ENCODE measurements around the gene GNLY. TPM values are rescaled to one million over a fixed set of nuclear protein-coding genes. Genes with fewer than 3 reads are reported as not detected.

Gene GNLY
- total RNA-seq, 1 donor from 2014 or later: not detected

DNA sequence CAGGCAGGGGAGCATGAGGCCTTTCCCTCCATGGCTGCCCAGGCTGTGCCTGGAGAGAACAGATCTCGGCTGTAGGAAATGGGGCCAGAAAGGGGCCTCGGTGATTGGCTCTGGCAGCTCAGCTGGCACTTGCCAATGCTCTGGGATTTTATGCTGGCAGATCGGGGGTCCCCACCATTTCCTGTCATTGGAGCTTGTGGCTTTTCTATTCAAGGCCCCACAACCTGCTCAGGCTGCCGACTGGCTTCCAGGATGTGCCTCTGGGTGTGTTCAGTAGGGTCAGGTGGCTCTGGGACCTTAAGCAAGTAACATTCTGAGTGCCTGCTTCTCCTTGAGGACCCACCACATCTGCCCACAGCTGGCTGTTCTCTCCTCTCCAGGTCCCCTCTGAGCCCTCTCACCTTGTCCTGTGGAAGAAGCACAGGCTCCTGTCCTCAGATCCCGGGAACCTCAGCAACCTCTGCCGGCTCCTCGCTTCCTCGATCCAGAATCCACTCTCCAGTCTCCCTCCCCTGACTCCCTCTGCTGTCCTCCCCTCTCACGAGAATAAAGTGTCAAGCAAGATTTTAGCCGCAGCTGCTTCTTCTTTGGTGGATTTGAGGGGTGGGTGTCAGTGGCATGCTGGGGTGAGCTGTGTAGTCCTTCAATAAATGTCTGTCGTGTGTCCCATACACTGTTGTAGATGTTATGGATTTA, 4.2 kb downstream of the GNLY start:
- TF ChIP-seq, protein P1, sequence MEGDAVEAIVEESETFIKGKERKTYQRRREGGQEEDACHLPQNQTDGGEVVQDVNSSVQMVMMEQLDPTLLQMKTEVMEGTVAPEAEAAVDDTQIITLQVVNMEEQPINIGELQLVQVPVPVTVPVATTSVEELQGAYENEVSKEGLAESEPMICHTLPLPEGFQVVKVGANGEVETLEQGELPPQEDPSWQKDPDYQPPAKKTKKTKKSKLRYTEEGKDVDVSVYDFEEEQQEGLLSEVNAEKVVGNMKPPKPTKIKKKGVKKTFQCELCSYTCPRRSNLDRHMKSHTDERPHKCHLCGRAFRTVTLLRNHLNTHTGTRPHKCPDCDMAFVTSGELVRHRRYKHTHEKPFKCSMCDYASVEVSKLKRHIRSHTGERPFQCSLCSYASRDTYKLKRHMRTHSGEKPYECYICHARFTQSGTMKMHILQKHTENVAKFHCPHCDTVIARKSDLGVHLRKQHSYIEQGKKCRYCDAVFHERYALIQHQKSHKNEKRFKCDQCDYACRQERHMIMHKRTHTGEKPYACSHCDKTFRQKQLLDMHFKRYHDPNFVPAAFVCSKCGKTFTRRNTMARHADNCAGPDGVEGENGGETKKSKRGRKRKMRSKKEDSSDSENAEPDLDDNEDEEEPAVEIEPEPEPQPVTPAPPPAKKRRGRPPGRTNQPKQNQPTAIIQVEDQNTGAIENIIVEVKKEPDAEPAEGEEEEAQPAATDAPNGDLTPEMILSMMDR (IDR thresholded peaks at IDR 0.05): no peak
- Mint-ChIP-seq H3K4me1 (ENCODE audit: low read depth) (peaks cover 13% of the 10 kb centered on the region), H3K4me3 (ENCODE audit: unreplicated experiment) (no peak overlapping the region), H3K27ac (ENCODE audit: unreplicated experiment) (no peak overlapping the region), H3K36me3 (ENCODE audit: low read depth) (no peaks in the 10 kb centered on the region), H3K9me3 (ENCODE audit: low read depth) (no peaks in the 10 kb centered on the region), H3K27me3 (ENCODE audit: low read depth) (no peaks in the 10 kb centered on the region)
- no peak for DNase-seq (ENCODE audit: low spot score)

DNA sequence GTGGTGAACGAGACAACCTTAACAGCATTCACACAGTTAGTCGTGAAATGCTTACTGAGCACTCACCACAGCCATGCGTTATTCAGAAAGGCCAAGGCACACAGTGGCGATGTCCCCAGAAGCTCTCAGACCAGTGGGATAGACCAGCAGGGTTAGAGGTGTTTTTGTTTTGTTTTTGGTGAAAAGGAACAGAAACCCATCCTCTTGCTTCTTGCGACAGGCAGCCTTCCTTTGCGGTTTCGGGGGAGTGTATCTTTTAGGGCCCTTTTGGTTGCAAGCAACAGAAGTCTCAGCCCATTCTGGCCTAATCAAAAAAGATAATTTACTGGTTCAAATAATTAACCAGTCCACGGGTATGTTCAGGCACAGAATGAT, 4.7 kb downstream of the GNLY start:
- no peaks in the 10 kb centered on the region for H3K36me3 Mint-ChIP-seq (ENCODE audit: low read depth)
- H3K4me3 Mint-ChIP-seq (ENCODE audit: unreplicated experiment): no peak overlapping the region
- peaks cover 13% of the 10 kb centered on the region for H3K4me1 Mint-ChIP-seq (ENCODE audit: low read depth)
- H3K27ac Mint-ChIP-seq (ENCODE audit: unreplicated experiment): no peak overlapping the region
- H3K9me3 Mint-ChIP-seq (ENCODE audit: low read depth): no peaks in the 10 kb centered on the region
- no peaks in the 10 kb centered on the region for H3K27me3 Mint-ChIP-seq (ENCODE audit: low read depth)
- DNase-seq (ENCODE audit: low spot score): no peak
- TF ChIP-seq, protein P1 (IDR thresholded peaks at IDR 0.05): no peak

DNA sequence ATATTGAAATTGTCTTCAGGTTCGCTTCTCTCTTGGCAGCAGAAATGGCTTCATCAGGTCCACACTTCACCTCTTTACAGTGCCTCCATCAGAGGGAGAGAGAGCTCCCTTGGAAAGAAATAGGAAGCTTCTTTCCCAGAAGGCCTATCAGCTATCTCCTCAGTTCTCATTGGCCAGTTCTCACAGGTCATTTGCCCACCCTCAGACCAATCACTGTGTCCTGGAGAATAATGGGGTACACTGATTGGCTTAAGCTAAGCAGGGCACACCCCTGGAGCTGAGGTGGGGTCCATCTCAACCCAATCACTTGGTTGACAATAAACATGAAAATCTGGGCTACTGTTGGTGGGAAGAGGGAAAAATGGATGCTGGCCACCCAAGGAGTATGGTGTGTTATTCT, 5.2 kb downstream of the GNLY start:
- no peaks in the 10 kb centered on the region for H3K27me3 Mint-ChIP-seq (ENCODE audit: low read depth)
- no peak for DNase-seq (ENCODE audit: low spot score)
- peaks cover 13% of the 10 kb centered on the region for H3K4me1 Mint-ChIP-seq (ENCODE audit: low read depth)
- H3K36me3 Mint-ChIP-seq (ENCODE audit: low read depth): no peaks in the 10 kb centered on the region
- H3K4me3 Mint-ChIP-seq (ENCODE audit: unreplicated experiment): no peak overlapping the region
- H3K9me3 Mint-ChIP-seq (ENCODE audit: low read depth): no peaks in the 10 kb centered on the region
- H3K27ac Mint-ChIP-seq (ENCODE audit: unreplicated experiment): no peak overlapping the region
- TF ChIP-seq, protein P1 (IDR thresholded peaks at IDR 0.05): no peak

DNA sequence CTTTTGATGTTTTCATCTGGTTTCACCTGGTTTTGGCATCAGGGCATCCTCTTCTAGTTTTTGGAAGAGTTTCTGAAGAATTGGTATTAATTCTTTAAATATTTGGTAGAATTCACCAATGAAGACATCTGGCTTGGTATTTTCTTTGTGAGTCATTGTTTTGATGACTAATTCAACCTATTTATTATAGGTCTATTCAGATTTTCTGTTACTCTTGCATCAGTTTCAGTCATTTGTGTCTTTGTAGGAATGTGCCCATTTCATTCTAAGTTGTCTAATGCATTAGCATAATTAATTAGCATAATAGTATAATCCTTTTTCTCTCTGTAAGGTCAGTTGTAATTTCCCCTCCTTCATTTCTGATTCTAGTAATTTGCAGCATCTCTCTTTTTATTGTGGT, 8.0 kb downstream of the GNLY start:
- TF ChIP-seq, protein P1 (IDR thresholded peaks at IDR 0.05): no peak
- Mint-ChIP-seq H3K4me3 (ENCODE audit: unreplicated experiment) (no peak overlapping the region), H3K4me1 (ENCODE audit: low read depth) (peaks cover 28% of the 10 kb centered on the region), H3K9me3 (ENCODE audit: low read depth) (no peaks in the 10 kb centered on the region), H3K27me3 (ENCODE audit: low read depth) (no peaks in the 10 kb centered on the region), H3K27ac (ENCODE audit: unreplicated experiment) (peak overlapping the region; percentile 50), H3K36me3 (ENCODE audit: low read depth) (no peaks in the 10 kb centered on the region)
- no peak for DNase-seq (ENCODE audit: low spot score)

DNA sequence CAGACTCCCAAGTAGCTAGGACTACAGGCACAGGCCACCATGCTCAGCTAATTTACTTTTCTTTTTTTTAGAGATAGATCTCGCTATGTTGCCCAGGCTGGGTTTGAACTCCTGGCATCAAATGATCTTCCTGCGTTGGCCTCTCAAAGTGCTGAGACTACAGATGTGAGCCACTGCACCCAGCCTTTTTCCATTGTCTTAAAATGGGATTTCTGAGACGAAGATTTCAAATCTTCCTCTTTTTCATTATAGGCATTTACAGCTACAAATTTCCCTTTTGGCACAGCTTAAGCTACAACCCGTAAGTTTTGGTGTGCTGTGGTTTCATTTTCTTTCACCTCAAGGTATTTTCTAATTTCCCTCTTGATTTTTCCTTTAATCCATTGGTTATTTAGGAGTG, 8.6 kb downstream of the GNLY start:
- H3K9me3 Mint-ChIP-seq (ENCODE audit: low read depth): no peaks in the 10 kb centered on the region
- no peak overlapping the region for H3K4me3 Mint-ChIP-seq (ENCODE audit: unreplicated experiment)
- TF ChIP-seq, protein P1 (IDR thresholded peaks at IDR 0.05): no peak
- DNase-seq (ENCODE audit: low spot score): no peak
- H3K27me3 Mint-ChIP-seq (ENCODE audit: low read depth): no peaks in the 10 kb centered on the region
- H3K4me1 Mint-ChIP-seq (ENCODE audit: low read depth): peaks cover 30% of the 10 kb centered on the region
- peak overlapping the region; percentile 50 for H3K27ac Mint-ChIP-seq (ENCODE audit: unreplicated experiment)
- H3K36me3 Mint-ChIP-seq (ENCODE audit: low read depth): no peaks in the 10 kb centered on the region

Measured in chondrocyte (in vitro differentiated cells).